HG02678 (cell line): ENCODE results near the gene CNNM4.

Source experiments
- ATAC-seq: cut with Tn5 transposase; IDR thresholded peaks from one replicate; pipeline ENCODE4 v1.9.1; 2021; ENCODE audit warnings: mild to moderate bottlenecking, moderate library complexity; ENCODE audit not compliant: unreplicated experiment

Gene CNNM4

DNA sequence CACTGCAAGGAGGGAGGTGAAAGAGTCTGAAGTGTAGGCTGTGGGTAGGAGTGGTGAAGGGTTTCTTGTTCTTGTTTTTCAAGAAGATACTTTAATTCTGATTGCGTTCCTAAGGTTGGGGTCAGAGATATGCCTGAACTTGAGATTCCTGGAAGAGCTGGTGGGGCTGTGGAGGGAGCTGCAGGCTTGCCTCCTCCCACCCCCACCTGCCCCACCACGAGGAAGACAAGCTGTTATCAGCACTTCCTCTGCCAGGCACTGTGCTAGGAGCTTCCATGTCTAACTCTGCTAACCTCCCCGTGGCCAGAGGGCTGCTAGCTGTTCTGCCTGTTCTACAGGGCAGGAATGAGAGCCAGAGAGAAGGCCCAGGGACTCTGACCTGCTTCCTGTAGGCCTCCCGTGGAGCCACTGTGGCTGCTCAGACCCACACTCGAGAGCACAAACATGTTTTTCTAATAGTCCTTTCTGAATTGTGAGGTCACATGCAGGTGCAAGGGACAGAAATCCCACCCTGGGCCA is 69.4 kb downstream of the CNNM4 start:
- no peak for ATAC-seq

DNA sequence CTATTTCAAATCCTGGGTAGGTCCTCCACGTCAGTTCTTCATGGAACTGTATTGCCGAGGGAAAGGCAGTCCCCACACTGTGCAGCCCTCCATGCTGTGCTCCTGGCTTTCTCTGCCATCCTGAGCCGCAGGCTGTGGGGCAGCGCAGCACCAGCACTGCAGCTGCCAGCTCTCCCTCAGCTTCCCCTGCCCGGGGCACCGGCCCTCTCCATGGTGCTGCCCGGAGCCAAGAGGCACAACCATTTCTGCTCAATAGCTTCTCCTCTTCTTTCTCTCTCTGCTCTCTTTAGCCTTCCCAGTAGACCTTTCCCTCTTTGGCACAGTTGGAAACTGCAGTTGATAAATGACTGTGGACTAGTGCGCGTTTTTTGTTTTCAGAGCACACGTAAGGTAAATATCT is 71.0 kb downstream of the CNNM4 start:
- ATAC-seq = no peak

DNA sequence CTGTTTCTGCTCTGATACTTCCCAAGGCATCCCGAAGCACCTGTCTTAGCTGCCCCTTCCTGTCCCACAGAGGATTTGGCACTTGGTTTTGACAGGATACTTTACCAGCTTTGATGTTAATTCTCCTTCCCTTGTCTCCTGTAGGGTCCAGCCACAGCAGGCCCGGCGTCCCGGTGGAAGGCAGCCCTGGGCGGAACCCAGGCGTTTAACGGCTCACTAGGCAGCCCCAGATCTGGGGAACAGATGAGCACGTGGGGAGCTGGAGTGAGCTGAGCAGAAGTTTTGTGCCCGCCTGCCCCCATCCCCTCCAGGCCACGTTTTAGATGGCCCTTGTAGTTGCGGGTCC is 71.7 kb downstream of the CNNM4 start:
- ATAC-seq = no peak

DNA sequence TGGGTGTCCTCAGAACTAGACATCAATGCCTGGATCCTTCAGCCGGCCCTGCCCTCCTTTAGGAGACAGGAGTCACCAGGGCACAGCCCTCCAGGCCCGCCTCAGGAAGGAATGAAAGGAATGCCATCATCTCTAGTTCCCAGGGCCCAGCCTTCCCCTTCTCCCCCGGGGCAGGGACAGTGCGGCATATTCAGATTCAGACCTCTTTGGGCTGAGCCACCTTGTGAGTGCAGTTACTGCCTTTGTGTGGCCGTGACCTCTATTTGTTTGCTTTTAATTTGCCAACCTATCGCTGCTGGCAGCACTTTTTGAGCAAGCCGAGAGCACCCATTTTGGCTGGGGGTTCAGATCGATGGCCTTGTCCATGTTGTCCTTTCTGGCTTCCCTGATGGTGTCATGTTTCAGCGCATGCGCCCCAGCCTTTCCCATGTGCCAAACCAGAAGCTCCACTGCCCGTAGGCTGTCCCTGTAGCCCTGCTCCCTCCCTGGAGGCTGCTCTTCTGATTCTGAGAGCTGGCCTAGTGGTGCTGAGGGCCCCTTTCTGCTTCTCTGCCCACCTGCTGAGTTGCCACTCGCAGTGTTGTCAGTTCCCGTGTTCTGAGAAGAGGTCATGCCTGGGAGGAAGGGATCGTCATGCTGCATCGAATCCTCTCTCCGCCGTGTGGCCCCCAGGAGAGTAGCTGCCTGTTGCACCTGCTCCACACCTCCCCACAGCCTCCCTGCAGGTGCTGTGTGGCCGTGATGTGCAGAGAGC is 72.2 kb downstream of the CNNM4 start:
- no peak for ATAC-seq

DNA sequence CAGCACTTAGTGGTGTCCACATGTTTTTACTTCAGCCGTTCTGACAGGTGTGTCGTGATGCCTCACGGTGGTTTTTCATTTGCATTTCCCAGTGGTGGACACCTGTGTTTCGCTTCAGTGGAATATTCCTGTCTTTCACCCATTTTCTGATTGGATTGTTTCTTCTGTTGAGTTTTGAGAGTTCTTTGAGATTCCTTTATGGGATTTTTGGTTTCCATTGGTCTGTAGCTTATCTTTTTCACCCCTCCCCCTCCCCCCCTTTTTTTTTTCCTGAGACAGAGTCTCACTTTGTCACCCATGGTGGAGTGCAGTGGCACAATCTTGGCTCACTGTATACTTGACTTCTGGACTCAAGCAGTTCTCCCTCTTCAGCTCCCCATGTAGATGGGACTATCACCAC is 75.1 kb downstream of the CNNM4 start:
- ATAC-seq = no peak

DNA sequence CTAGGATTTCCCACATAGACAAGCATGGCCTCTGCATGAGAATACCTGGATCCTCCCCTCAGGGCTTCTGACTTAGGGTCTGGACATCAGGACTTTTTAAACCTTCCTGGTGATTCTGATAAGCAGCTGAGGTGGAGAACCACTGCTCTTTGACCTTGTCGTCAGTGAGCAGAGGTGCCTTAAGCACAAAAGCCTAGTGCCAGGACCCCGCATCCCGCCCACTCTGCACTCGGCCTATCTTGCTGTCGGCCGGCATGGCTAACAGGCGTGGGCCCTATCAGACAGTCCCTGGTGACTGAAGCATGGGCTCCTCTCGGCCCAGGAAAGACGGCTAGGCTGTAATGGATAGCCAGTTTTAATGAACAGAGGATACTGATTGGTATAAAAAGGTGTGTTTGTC is 76.9 kb downstream of the CNNM4 start:
- ATAC-seq = no peak

DNA sequence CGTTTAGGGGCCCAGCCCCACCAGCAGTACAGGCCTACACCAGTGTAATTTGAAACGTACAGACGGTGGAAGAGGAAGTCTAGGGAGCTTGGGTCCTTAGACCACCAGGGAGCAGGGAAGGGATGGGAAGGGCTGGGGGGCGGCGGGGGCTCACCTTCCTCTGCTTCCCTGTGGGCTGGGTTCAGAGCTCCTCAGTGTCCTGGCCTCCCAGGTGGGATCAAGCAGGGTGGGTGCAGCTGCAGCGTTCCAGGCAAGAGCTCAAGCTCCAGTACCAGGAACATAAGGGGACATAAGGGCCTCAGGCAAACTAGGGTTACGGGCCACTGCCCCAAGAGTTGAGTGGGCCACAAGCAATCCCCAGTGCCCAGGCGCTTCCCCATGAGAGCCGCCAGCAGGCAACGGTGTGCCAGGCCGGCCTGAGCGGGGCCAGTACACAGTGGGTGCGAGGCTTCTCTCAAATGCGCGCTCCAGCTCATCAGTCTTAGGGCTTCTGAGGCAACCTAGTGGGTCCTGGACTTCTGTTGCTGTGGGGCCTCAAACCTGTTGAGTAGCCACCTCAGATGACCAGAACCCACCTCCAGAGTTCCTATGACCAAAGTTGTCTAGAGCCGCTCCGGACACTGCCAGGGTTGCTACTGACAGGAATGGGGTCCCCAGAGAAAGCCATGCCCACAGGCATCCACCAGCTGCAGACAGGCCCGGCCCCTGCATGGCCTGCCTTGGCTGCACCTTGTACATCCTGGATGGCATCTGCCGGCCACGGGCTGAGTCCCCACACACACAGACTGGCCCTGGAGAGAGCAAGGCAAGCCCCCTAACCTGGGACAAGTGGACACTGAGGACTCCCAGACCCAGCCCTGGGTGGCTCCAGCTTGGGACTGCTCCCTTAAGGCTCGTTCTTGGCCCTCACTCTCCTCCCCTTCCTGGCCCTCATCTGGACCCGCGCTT is 77.9 kb downstream of the CNNM4 start:
- peak; percentile 4 for ATAC-seq

DNA sequence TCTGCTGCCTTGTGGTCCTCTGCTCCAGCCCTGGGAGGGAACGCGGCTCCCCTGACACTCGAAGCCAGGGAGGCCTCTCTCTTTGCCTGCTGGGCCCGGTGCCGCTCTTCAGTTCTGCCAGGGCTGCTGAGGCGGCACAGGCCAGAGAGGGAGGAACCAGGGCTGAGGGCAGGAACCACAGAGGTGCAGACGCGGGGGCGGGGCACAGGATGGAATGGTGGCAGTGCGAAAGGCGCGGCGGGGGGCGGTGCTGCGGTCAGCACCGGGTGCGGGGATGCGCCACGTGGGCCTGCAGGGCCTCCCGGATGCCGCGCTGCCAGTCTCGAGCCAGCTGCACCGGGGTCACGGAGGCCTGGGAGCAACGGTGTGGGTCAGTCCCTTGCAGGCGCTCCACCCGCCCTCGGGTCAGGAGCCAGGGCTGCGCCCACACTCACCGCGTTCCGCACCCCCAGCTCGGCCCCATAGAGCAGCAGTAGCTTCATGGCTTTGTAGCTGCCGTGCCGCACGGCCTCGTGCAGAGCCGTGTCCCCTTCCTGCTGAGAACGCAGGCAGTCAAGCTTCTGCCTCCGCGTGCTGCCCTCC is 78.7 kb downstream of the CNNM4 start:
- ATAC-seq = peak; percentile 84

DNA sequence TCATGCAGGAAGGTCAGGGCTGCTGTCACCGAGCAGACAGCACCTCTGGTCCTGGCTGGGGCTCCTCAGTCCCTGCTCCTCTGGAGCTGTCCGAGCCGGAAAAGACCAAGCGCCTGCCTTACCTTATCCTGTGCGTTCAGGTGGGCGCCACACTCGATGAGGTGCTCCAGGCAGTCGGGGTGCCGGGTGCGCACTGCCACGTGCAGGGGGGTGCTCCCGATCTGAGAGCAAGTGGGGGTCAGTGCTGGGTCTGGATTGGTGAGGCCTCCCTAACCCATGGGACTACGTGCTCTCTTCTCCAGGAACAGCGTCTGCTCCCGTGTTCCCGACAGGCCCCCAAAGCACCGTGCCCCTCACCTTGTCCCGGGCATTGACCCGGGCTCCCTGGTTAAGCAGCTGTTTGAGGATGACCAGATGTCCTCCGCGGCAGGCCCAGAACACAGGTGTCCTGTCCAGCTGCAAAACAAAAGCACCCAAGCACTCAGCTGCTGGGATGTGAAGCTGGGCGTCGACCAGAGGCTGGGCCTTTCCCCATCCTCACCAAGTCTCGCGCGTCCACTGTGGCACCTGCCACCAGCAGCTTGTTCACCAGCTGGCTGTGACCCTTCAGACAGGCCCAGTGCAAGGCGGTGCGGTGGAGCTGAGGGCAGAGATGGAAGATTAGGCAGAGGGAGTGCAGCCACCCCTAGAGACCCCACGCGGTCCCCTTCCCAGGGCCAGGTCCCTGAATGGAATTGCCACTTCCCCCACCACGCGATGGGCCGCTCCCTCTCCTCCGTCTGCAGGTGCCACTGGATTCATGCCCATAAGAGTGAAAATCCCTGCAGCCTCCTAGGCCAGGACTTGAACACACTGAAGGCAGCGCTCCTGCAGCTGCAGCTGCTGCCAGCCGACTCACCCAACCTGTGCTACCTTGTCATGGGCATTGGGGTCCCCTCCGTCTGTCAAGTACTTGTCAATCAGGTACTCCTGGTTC is 79.5 kb downstream of the CNNM4 start:
- no peak for ATAC-seq

DNA sequence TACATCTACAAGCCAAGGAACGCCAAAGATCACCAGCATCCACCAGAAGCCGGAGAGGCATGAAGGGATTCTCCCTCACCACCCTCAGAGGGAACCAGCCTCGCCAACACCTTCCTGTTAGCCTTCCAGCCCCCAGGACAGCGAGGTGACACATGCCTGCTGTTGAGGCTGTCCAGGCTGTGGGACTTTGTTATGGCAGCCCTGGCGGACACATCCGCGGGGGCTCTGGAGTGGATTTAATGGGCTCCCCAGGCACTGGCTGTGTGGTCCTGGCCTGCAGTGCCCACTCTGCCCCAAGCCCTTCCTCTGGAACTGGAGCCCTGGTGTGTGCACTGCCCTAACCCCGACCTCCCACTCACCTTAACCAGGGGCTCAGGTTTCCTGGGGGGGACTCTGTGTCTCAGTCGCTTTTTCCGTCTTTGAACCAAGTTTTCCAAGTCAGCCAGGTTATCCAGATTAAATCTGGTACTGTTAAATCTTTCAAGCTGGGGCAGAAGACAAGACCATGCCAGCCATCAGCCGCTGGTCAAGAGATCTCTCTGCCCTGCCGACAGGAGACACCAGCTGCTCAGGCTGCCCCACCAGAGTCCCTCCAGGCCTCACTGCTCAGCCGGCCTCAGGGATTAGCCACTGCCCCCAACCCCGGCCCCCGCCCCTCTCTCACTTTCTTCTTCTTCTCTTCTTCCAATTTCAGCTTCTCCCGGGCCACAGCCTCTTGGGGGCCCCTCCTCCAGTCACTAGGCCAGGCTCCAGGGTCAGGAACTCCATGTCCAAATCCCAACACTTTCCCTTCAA is 81.2 kb downstream of the CNNM4 start:
- ATAC-seq = no peak

DNA sequence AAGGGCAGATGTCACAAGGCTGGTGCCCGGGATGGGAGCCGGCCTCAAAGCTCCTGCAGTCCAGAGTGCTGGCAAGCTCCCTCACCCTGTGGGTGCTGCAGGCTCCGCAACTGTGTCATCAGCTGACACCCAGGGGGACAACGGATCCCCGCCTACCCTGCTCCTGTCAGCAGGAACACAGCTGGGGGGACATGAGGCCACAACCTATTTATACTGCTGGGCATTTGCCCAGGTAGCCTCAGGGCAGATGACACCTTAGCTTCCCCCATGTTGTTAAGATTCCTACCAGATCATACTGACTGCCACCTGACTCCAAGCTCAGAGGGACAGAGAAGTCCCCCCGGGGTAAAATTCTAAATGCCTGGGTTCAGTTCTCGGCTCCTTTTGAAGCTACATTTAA is 81.9 kb downstream of the CNNM4 start:
- no peak for ATAC-seq

DNA sequence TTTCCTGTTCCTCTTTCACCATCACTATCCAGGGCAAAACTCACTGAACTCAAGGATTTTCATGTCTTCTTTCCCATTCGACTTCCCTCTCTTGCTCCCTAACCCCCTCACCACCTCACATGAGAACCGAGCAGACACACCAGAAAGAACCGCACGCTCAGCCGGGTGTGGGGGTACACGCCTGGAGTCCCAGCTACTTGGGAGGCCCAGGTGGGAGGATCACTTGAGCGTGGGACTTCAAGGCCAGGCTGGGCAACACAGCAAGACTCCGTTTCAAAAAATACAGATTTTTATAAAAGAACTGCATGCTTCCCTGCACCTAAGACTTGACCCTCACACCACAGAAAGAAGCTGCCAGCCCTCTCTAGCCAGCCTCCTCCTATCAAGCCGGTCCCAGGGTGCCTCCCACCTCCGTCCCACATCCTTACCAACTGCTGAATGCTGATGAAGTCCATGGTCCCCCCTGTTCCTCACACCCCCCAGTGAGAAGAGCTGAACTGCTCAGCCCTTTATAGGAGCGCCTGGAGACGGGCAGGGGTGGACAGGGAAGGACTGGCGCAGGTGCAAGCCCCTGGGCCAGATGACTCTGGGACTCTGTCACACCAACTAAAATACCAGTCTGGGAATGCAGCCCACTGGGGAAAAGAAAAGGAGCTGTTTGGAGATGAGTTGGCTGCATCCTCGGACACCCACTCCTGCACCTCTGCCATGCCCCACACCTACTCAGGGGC is 83.0 kb downstream of the CNNM4 start, which contains the start of gene ANKRD23:
ANKRD23 (minus strand) TSS at position 484 of the 731 bp plus-strand sequence; CDS start at position 455, 29 bp downstream.
- ATAC-seq = no peak

DNA sequence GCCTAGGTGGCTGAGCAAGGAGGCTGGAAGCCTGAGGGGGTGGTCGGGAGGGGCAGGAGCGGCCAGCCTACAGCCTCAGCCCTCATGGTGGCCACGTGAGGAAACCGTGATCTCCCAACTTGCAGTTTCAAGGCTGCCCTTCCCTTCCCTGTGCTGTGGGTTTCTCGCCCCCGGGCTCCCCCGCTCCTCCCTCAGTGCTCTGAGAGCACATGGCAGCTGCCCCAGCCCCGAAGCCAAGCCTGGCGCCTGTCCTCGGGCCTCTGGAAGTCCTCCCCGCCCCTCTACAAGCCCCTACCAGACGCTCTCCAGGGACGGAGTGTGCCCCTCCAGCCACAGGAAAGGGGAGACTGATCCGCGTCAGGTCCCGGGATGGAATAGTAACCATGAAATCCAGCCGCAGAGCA is 83.7 kb downstream of the CNNM4 start:
- ATAC-seq = no peak

DNA sequence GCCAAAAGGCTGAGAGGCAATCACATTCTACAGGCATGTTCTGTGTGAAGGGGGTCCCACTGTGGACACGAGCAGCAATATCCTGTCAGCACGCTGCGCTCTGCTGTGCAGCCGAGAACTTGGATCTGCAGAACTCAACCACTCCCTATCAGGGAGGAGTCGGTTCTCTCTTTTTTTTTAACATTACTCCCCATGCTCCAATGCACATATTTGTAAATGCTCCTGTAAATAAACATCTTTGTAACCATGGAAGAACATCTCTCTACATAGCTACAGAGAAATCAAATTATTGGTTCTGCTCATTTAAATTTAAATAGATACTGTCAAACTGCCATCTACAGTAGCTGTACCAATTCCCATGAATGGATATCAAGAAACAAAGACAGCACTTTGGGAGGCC is 86.1 kb downstream of the CNNM4 start:
- ATAC-seq = no peak

DNA sequence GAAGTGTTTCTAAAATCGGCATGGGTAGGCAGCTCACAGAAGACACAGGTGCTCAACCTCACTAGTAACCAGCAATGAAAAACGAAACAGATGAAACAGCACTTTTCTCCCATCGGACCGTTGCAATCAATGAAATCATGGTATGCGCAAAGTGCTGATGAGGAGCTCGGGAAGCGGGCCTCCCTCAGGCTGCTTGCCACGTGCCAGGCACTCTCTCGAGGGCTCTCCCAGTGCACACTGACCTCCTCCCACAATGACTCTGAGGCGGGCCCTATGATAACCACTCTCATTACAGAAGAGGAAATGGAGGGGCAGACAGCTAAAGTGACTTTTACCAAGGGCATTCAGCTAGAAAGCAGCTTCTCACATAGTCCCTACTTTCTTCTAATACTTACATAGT is 86.9 kb downstream of the CNNM4 start:
- ATAC-seq = no peak

DNA sequence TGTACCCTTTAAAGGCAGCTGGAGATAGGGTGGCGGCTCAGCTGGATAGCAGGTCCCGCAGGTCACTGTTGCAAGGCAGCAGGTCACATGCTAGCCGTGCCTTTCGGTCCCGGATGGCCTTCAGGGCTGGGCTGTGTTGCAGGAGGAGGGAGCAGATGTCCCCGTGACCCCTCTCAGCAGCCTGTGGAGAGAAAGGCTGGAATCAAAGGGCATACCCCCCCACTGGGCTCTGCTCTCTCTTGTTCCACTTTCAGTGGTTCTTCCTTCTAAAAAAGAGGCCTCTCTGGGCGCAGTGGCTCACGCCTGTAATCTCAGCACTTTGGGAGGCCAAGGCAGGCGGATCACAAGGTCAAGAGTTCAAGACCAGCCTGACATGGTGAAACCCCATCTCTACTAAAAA is 87.6 kb downstream of the CNNM4 start:
- ATAC-seq = no peak

DNA sequence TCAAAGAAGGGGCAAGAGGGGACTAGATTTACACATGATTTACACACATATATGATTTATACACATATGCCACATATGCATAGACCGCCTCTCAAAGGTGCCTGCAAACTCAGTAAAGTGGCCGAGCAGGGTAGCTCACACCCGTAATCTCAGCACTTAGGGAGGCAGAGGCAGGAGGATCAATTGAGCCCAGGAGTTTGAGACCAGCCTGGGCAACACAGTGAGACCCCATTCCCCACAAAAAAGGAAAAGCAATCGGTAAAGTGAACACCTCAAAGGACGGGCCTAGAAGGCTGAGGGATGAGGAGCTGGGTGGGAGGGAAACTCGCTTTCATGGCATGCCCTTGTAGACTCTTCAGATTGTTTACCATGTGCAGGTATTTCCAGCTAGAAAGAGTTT is 92.0 kb downstream of the CNNM4 start:
- no peak for ATAC-seq

DNA sequence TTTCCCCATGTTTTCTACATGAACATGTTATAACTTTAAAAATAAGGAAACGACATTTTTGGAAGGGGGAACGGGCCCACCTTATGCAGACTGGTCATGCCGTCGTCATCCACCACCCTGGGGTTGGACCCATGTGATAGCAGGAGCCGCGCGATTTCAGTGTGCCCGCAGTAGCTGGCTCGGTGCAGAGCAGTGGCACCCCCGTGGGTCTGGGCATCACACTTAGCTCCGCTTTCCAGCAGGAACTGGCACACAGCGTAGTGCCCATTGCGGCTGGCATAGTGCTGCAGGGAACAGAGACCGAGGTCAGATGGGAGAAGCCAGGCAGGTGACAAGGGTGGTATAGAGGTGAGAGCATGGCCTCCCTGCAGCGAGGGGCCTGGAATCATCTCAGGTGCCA is 92.6 kb downstream of the CNNM4 start:
- no peak for ATAC-seq
